ENCODE results near the gene ACTN3. TPM values are rescaled to one million over a fixed set of nuclear protein-coding genes. Genes with fewer than 3 reads are reported as not detected.
A peak's percentile ranks its signal among the peaks of the same experiment; 100 is the strongest.

ACTN3 gene
- total RNA-seq, 1 donor from 2014 or later = 2.0 TPM

DNA sequence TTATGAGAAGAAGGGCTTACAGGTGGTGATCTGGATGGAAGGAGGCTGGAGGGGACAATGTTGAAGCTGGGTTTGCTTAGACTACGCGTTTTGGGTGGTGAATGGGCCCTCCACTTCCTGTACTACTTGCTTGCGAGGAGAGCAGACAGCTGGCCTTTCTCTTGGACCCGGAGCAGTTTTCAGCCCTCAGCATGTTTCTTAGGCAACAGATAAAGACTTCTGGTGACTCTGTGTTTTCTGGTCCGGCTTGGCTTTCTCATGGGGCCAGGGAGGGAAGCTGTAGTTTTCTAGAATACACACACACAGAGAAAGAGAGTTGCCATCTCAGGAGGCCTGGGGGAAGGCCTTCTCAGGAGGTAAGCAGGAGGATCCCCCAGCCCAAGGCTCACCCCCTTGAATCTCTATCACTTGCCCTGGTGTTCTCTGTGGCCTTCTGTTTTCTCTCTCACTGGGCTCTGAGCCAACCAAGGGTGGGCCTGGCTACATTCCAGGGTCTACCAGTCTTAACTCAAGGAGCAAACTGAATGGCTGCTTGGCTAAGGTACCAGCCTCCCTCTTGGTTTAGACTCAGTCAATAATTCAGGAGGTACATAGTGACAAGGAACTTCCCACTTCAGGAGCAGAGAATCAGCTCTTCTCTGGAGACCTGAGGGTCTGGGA lies 48.7 kb downstream of the ACTN3 start:
- H3K27ac Mint-ChIP-seq (ENCODE audit: unreplicated experiment) = no peak overlapping the region
- peaks cover 10% of the 10 kb centered on the region for H3K9me3 Mint-ChIP-seq (ENCODE audit: unreplicated experiment)
- H3K36me3 Mint-ChIP-seq (ENCODE audit: unreplicated experiment) = no peaks in the 10 kb centered on the region
- H3K4me3 Mint-ChIP-seq (ENCODE audit: unreplicated experiment) = peak overlapping the region; percentile 0
- H3K27me3 Mint-ChIP-seq (ENCODE audit: unreplicated experiment) = peaks cover 7% of the 10 kb centered on the region
- H3K4me1 Mint-ChIP-seq (ENCODE audit: low read depth, unreplicated experiment) = peaks cover 6% of the 10 kb centered on the region
- DNase-seq = no peak
- TF ChIP-seq, protein P1, sequence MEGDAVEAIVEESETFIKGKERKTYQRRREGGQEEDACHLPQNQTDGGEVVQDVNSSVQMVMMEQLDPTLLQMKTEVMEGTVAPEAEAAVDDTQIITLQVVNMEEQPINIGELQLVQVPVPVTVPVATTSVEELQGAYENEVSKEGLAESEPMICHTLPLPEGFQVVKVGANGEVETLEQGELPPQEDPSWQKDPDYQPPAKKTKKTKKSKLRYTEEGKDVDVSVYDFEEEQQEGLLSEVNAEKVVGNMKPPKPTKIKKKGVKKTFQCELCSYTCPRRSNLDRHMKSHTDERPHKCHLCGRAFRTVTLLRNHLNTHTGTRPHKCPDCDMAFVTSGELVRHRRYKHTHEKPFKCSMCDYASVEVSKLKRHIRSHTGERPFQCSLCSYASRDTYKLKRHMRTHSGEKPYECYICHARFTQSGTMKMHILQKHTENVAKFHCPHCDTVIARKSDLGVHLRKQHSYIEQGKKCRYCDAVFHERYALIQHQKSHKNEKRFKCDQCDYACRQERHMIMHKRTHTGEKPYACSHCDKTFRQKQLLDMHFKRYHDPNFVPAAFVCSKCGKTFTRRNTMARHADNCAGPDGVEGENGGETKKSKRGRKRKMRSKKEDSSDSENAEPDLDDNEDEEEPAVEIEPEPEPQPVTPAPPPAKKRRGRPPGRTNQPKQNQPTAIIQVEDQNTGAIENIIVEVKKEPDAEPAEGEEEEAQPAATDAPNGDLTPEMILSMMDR (IDR thresholded peaks at IDR 0.05; ENCODE audit: partially characterized antibody, unreplicated experiment) = no peak

DNA sequence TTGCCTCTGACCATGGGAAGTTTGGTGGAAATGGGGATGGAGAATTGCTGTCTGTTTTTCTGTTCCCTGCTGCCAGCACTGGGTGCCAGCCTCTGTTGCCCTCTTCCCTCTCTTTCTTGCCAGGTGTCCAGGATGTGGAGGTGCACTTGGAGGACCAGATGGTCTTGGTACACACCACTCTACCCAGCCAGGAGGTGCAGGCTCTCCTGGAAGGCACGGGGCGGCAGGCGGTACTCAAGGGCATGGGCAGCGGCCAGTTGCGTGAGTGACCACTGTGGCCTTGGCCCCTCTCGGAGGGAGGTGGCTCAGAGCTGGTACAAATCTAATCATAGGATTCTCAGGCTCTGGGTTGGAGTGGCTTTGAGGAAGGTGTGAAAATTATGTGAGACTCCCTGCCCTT lies 52.3 kb downstream of the ACTN3 start:
- H3K9me3 Mint-ChIP-seq (ENCODE audit: unreplicated experiment) = no peaks in the 10 kb centered on the region
- no peak overlapping the region for H3K27ac Mint-ChIP-seq (ENCODE audit: unreplicated experiment)

DNA sequence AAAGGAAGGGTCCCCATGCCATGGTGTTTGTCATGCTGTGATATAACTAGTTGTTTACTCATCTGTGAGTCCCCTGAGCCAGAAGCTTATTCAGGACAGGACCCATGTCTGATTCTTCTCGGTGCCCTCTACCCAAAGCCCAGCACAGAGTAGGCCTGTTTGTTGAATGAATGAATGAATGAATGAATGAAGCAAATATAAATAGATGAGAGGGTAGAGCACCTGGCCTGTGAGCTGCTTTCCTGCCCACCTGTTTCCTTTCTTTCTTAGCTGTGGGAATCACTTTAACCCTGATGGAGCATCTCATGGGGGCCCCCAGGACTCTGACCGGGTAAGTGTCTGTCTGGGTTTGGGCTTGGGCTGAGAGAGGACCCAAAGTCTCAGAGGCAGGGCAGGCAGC lies 53.5 kb downstream of the ACTN3 start:
- no peak overlapping the region for H3K4me3 Mint-ChIP-seq (ENCODE audit: unreplicated experiment)
- no peaks in the 10 kb centered on the region for H3K4me1 Mint-ChIP-seq (ENCODE audit: low read depth, unreplicated experiment)
- peaks cover 4% of the 10 kb centered on the region for H3K27me3 Mint-ChIP-seq (ENCODE audit: unreplicated experiment)
- peaks cover 3% of the 10 kb centered on the region for H3K9me3 Mint-ChIP-seq (ENCODE audit: unreplicated experiment)
- no peak for DNase-seq
- no peaks in the 10 kb centered on the region for H3K36me3 Mint-ChIP-seq (ENCODE audit: unreplicated experiment)
- TF ChIP-seq, protein P1 (IDR thresholded peaks at IDR 0.05; ENCODE audit: partially characterized antibody, unreplicated experiment) = no peak
- no peak overlapping the region for H3K27ac Mint-ChIP-seq (ENCODE audit: unreplicated experiment)

More for the DNA sequence above, 52.3 kb downstream of the ACTN3 start:
- Mint-ChIP-seq H3K36me3 (ENCODE audit: unreplicated experiment) (no peaks in the 10 kb centered on the region), H3K27me3 (ENCODE audit: unreplicated experiment) (peaks cover 5% of the 10 kb centered on the region), H3K4me1 (ENCODE audit: low read depth, unreplicated experiment) (no peaks in the 10 kb centered on the region), H3K4me3 (ENCODE audit: unreplicated experiment) (no peak overlapping the region)
- TF ChIP-seq, protein P1 (IDR thresholded peaks at IDR 0.05; ENCODE audit: partially characterized antibody, unreplicated experiment) = no peak
- no peak for DNase-seq

DNA sequence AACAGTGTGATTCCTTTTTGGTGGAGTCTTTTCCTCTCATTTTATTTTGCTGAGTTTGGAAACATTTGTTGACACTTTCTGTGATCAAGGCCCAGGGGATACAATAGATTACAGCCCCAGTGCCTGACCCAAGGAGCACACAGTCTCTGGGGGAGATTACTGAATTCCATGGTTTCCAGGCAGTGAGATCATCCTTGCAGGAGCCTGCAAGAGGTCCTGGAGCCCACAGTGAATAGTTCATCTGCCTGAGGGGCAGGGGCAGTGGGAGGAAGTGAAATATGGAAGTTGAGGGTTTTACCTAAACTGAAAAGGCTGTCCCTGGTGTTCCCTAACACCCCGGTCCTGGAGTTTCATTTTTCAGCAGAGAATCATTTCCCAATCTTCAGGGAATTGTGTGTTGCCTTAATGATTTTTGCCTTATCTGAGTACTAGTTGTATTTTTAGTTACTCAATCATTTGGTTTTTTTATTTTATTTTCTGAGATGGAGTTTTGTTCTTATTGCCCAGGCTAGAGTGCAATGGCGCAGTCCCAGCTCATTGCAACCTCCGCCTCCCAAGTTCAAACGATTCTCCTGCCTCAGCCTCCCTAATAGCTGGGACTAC lies 54.0 kb downstream of the ACTN3 start:
- Mint-ChIP-seq H3K4me1 (ENCODE audit: low read depth, unreplicated experiment) (no peaks in the 10 kb centered on the region), H3K27ac (ENCODE audit: unreplicated experiment) (no peak overlapping the region), H3K27me3 (ENCODE audit: unreplicated experiment) (peaks cover 4% of the 10 kb centered on the region), H3K4me3 (ENCODE audit: unreplicated experiment) (no peak overlapping the region), H3K36me3 (ENCODE audit: unreplicated experiment) (no peaks in the 10 kb centered on the region), H3K9me3 (ENCODE audit: unreplicated experiment) (peaks cover 3% of the 10 kb centered on the region)
- DNase-seq = no peak
- TF ChIP-seq, protein P1 (IDR thresholded peaks at IDR 0.05; ENCODE audit: partially characterized antibody, unreplicated experiment) = no peak

DNA sequence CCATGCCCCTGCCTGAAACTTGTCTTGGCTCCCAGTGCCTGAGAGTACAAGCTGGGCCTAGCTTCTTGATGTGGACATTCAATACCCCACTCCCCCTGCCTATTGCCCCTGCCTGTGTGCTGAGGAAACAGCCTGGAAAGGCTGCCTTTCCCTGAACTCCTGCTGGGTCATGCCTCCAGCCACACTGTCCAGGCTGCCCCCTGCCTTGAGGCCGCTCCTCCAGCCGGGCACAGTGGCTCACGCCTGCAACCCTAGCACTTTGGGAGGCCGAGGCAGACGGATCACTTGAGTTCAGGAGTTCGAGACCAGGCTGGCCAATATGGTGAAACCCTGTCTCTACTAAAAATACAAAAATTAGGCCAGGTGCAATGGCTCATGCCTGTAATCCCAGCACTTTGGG lies 56.4 kb downstream of the ACTN3 start:
- Mint-ChIP-seq H3K4me1 (ENCODE audit: low read depth, unreplicated experiment) (no peaks in the 10 kb centered on the region), H3K9me3 (ENCODE audit: unreplicated experiment) (peaks cover 3% of the 10 kb centered on the region)

More for the DNA sequence above, 56.4 kb downstream of the ACTN3 start:
- peaks cover 4% of the 10 kb centered on the region for H3K27me3 Mint-ChIP-seq (ENCODE audit: unreplicated experiment)
- TF ChIP-seq, protein P1 (IDR thresholded peaks at IDR 0.05; ENCODE audit: partially characterized antibody, unreplicated experiment) = no peak
- H3K27ac Mint-ChIP-seq (ENCODE audit: unreplicated experiment) = no peak overlapping the region
- no peak overlapping the region for H3K4me3 Mint-ChIP-seq (ENCODE audit: unreplicated experiment)
- no peaks in the 10 kb centered on the region for H3K36me3 Mint-ChIP-seq (ENCODE audit: unreplicated experiment)
- no peak for DNase-seq
